Tibial nerve (tissue), 4 donors: ENCODE results near the gene FAT2. TPM values are rescaled to one million over a fixed set of nuclear protein-coding genes. Genes with fewer than 3 reads are reported as not detected.

Source experiments
- DNase-seq, 2 donors: peaks; one replicate each; pipeline ENCODE4 v3.0.0-alpha.2; 2019; ENCODE audit warnings: low spot score in 2 of 2
- H3K27ac ChIP-seq, 4 donors: fragments of 200-600 bp; sonication (generic) in 3 of 4; one replicate each; pipeline ENCODE4 v1.5.1; 2017 to 2019; ENCODE audit warnings: mild to moderate bottlenecking in 1 of 4
- H3K27me3 ChIP-seq, 2 donors: fragments of 200-600 bp; sonication (generic) in 1 of 2; one replicate each; pipeline versions ENCODE4 v1.5.1 to v1.6.0; 2017 to 2019
- H3K36me3 ChIP-seq, 3 donors: fragments of 200-600 bp; sonication (generic); one replicate each; pipeline ENCODE4 v1.5.1; 2018 to 2019
- H3K4me1 ChIP-seq, 4 donors: fragments of 200-600 bp; sonication (generic) in 3 of 4; one replicate each; pipeline ENCODE4 v1.5.1; 2017 to 2019
- H3K4me3 ChIP-seq, 4 donors: fragments of 200-600 bp; sonication (generic) in 3 of 4; one replicate each; pipeline ENCODE4 v1.5.1; 2017 to 2019; ENCODE audit warnings: mild to moderate bottlenecking in 1 of 4, moderate library complexity in 1 of 4
- H3K9me3 ChIP-seq, 4 donors: fragments of 200-600 bp; sonication (generic) in 3 of 4; one replicate each; pipeline ENCODE4 v1.5.1; 2017 to 2019
- EP300 ChIP-seq, 2 donors: sonication (generic); formaldehyde crosslinking; IDR thresholded peaks; one replicate each; pipeline ENCODE4 v1.6.1; 2017; ENCODE audit warnings: antibody characterized with exemption in 2 of 2, mild to moderate bottlenecking in 1 of 2
- POLR2A ChIP-seq, 2 donors: fragments of 450-650 bp; IDR thresholded peaks; one replicate each; pipeline ENCODE4 v1.6.1; 2017; ENCODE audit warnings: antibody characterized with exemption in 2 of 2, mild to moderate bottlenecking in 2 of 2, moderate library complexity in 2 of 2
- WGBS, 2 donors: methylation state at CpG; one replicate each; pipeline ENCODE4 v1.1.5; 2018; 5-methylcytosine and 5-hydroxymethylcytosine counted together
- total RNA-seq, 4 donors: library from RNA; depleted of rRNA; stranded (reverse); fragments of >200 nt; gene quantifications; one replicate each; pipeline ENCODE4 v1.1.0, GENCODE V29; 2016
- TF ChIP-seq, protein P1 (sequence below), 5 experiments: fragments of 200-600 bp in 3 of 5; fragments of 450-650 bp in 2 of 5; sonication (generic) in 3 of 5; IDR thresholded peaks; one replicate each; pipeline ENCODE4 v1.5.1; 2016 to 2019; ENCODE audit warnings: antibody characterized with exemption in 5 of 5, mild to moderate bottlenecking in 3 of 5, moderate library complexity in 2 of 5

Gene FAT2
- total RNA-seq, 4 donors from 2014 or later, result under 0.01 TPM; not detected in 1

- Histone ChIP-seq H3K36me3 (no peaks in the 10 kb centered on the region), H3K27me3 (no peaks in the 10 kb centered on the region), H3K9me3 (no peaks in the 10 kb centered on the region), H3K27ac (no peak overlapping the region), H3K4me1 (no peaks in the 10 kb centered on the region), H3K4me3 (no peak overlapping the region)
- DNase-seq, result no peak
- no peak for TF ChIP-seq EP300 (IDR thresholded peaks at IDR 0.05)
- WGBS, 2 donors, result 61 to 64% methylated on average over 2 of the region's 2 CpGs
These were observed 21.1 kb downstream of the FAT2 start for GRCh38 chr5:151570058-151570457.

GRCh38 chr5:151569132-151570046 lies 21.7 kb downstream of the FAT2 start:
- H3K4me1 ChIP-seq, result no peaks in the 10 kb centered on the region
- H3K9me3 ChIP-seq, result no peaks in the 10 kb centered on the region
- H3K27ac ChIP-seq, result no peak overlapping the region
- H3K4me3 ChIP-seq, result no peak overlapping the region
- H3K36me3 ChIP-seq, result no peaks in the 10 kb centered on the region
- no peaks in the 10 kb centered on the region for H3K27me3 ChIP-seq
- TF ChIP-seq POLR2A (IDR thresholded peaks at IDR 0.05), result no peak
- TF ChIP-seq, protein P1, sequence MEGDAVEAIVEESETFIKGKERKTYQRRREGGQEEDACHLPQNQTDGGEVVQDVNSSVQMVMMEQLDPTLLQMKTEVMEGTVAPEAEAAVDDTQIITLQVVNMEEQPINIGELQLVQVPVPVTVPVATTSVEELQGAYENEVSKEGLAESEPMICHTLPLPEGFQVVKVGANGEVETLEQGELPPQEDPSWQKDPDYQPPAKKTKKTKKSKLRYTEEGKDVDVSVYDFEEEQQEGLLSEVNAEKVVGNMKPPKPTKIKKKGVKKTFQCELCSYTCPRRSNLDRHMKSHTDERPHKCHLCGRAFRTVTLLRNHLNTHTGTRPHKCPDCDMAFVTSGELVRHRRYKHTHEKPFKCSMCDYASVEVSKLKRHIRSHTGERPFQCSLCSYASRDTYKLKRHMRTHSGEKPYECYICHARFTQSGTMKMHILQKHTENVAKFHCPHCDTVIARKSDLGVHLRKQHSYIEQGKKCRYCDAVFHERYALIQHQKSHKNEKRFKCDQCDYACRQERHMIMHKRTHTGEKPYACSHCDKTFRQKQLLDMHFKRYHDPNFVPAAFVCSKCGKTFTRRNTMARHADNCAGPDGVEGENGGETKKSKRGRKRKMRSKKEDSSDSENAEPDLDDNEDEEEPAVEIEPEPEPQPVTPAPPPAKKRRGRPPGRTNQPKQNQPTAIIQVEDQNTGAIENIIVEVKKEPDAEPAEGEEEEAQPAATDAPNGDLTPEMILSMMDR (IDR thresholded peaks at IDR 0.05), result no peak
- no peak for TF ChIP-seq EP300 (IDR thresholded peaks at IDR 0.05)
- no peak for DNase-seq
- WGBS, 2 donors, result 65% methylated on average over 8 of the region's 8 CpGs

- 86 to 93% methylated on average over 7 of the region's 7 CpGs for WGBS, 2 donors
- TF ChIP-seq POLR2A (IDR thresholded peaks at IDR 0.05) (no peak), EP300 (IDR thresholded peaks at IDR 0.05) (no peak)
- TF ChIP-seq, protein P1 (IDR thresholded peaks at IDR 0.05), result no peak
These were observed 23.1 kb downstream of the FAT2 start for GRCh38 chr5:151568036-151568435.

DNA sequence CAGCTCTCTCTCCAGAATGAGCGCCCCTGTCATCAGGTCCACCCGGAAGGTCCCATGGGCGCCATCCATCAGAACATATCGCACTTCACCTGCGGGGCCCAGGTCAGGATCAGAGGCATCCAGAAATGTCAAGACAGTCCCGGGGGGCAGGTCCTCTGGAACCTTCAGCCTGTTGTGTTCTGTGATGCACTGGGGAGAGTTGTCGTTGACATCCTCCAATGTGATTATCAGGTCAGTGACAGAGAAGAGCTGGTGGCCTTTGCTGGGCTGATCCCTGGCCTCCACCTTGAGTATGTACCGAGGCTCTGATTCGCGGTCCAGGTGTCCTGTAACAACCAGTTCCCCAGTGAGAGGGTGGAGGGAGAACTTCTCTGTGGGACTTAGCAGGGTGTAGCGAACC lies 25.2 kb downstream of the FAT2 start:
- H3K4me1 ChIP-seq, result no peaks in the 10 kb centered on the region
- H3K36me3 ChIP-seq, result no peaks in the 10 kb centered on the region
- no peak overlapping the region for H3K4me3 ChIP-seq
- no peaks in the 10 kb centered on the region for H3K9me3 ChIP-seq
- 90 to 91% methylated on average over 8 to 11 of the region's 11 CpGs for WGBS, 2 donors
- H3K27ac ChIP-seq, result no peak overlapping the region
- TF ChIP-seq, protein P1 (IDR thresholded peaks at IDR 0.05), result no peak
- no peak for TF ChIP-seq EP300 (IDR thresholded peaks at IDR 0.05)
- no peak for TF ChIP-seq POLR2A (IDR thresholded peaks at IDR 0.05)
- DNase-seq, result no peak
- H3K27me3 ChIP-seq, result no peaks in the 10 kb centered on the region

More at GRCh38 chr5:151568036-151568435, 23.1 kb downstream of the FAT2 start:
- no peak overlapping the region for H3K4me3 ChIP-seq
- H3K4me1 ChIP-seq, result no peaks in the 10 kb centered on the region
- no peaks in the 10 kb centered on the region for H3K36me3 ChIP-seq
- H3K27me3 ChIP-seq, result no peaks in the 10 kb centered on the region
- DNase-seq, result no peak
- H3K9me3 ChIP-seq, result no peaks in the 10 kb centered on the region
- H3K27ac ChIP-seq, result no peak overlapping the region

DNA sequence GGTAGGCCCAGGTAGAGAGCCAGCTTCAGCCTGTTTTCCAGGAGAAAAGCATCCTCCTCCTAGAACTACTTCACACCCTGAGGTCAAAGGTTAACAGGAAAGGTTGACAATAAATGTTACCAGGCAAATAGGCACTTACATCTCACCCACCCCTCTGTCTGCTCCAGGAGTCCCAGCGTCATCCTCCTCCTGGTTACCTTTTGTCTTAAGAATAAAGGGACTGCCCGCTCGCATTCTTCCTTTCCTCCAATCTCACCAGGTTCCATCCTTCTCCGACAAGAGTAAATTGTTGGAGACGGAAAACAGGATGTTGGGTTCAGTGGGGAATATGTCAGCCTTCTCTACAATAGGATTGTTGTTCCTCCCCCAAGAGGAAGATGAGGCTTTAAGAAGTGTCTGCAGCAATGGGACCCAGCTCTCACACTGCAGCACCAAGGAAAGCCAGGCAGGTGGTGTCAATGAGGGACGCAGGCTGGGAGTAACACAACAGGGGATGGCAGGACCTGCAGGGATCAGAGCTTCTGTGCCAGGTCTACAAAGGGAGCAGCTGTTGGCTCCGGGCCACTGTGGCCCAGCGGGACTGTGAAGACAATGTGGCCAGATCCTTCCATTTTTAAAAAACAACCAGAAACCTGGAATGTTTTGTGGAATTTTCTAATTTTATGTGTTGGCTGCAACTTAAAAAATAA lies 29.0 kb downstream of the FAT2 start:
- H3K27me3 ChIP-seq, result no peaks in the 10 kb centered on the region
- no peaks in the 10 kb centered on the region for H3K36me3 ChIP-seq
- TF ChIP-seq, protein P1 (IDR thresholded peaks at IDR 0.05), result no peak
- TF ChIP-seq EP300 (IDR thresholded peaks at IDR 0.05) (no peak), POLR2A (IDR thresholded peaks at IDR 0.05) (no peak)
- H3K4me3 ChIP-seq, result no peak overlapping the region
- H3K9me3 ChIP-seq, result no peaks in the 10 kb centered on the region
- H3K27ac ChIP-seq, result no peak overlapping the region
- H3K4me1 ChIP-seq, result no peaks in the 10 kb centered on the region
- WGBS, 2 donors, result 50 to 65% methylated on average over 8 of the region's 8 CpGs
- no peak for DNase-seq
